ENCODE results near the gene TBCEL.

- TF ChIP-seq CTCF (IDR thresholded peaks at IDR 0.05; ENCODE audit: low read depth, low read length), result no peak
- TF ChIP-seq POLR2A (IDR thresholded peaks at IDR 0.05; ENCODE audit: extremely low read depth, insufficient read length), result no peak
Observed at GRCh38 chr11:121099364-121099763, 75.5 kb downstream of the TBCEL start.
